Vagina (tissue), 2 donors: Measurements from ENCODE around the gene SLC26A2.

Experiments
- POLR2A ChIP-seq, 2 donors: fragments of 450-650 bp; IDR thresholded peaks; one replicate each; pipeline ENCODE4 v1.6.1; 2017; ENCODE audit warnings: antibody characterized with exemption in 2 of 2, mild to moderate bottlenecking in 2 of 2, moderate library complexity in 2 of 2
- POLR2AphosphoS5 ChIP-seq, 2 donors: sonication (generic); formaldehyde crosslinking; IDR thresholded peaks; one replicate each; pipeline ENCODE4 v1.9.0; 2017; ENCODE audit warnings: antibody characterized with exemption in 2 of 2, mild to moderate bottlenecking in 2 of 2, low read depth in 1 of 2; ENCODE audit not compliant: insufficient read depth in 1 of 2
- TF ChIP-seq, protein P1 (sequence below), 3 experiments: fragments of 450-650 bp in 2 of 3; fragments of 200-600 bp in 1 of 3; sonication (generic) in 1 of 3; IDR thresholded peaks; one replicate each; pipeline ENCODE4 v1.5.1; 2017 to 2019; ENCODE audit warnings: antibody characterized with exemption in 3 of 3, mild to moderate bottlenecking in 2 of 3, moderate library complexity in 2 of 3

DNA sequence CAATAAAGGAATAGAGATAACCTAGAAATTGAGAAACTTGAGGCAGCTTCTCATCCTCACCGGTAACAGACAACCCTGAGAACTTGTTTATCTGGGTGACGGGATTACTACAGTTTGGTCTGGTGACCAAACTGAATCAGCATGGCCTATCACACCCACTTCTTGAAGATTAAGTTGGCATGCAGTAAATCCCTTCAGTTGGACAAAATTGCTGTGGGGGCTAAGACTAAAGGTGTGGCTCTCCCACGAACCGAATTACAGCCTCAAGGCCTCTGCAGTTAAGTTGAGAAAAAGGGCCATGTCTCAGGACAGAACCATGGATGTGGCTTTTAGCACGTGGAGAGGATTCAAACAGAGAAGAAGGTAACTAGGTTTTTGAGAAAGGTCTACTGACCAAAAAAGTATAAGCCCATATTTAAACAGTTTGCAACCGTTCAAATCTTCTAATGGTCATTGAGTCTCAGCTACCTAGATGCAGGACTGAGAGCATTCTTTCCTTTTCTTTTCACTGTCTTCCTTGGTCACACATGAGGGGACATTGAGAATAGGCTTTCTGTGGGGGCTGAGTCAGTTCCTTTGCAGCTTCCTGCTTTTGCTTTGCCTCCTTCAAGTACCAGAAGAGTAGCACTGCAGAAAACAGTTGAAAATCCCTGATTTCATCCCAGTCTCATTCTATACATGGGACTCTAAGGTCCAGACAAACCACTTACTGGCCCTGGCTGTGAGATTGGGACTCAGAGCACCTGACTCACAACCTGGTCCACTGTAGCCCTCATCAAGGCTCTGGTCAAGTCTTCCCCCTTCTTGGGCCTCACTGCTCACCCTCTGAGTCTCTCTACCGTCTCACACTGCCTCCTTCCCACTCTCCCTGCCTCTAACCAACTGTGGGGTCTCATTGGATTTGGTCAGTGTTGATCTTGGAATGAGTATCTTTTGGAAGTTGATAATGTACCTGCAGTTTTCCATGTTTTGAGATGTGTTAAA lies 46.8 kb upstream of the SLC26A2 start:
- TF ChIP-seq, protein P1, sequence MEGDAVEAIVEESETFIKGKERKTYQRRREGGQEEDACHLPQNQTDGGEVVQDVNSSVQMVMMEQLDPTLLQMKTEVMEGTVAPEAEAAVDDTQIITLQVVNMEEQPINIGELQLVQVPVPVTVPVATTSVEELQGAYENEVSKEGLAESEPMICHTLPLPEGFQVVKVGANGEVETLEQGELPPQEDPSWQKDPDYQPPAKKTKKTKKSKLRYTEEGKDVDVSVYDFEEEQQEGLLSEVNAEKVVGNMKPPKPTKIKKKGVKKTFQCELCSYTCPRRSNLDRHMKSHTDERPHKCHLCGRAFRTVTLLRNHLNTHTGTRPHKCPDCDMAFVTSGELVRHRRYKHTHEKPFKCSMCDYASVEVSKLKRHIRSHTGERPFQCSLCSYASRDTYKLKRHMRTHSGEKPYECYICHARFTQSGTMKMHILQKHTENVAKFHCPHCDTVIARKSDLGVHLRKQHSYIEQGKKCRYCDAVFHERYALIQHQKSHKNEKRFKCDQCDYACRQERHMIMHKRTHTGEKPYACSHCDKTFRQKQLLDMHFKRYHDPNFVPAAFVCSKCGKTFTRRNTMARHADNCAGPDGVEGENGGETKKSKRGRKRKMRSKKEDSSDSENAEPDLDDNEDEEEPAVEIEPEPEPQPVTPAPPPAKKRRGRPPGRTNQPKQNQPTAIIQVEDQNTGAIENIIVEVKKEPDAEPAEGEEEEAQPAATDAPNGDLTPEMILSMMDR (IDR thresholded peaks at IDR 0.05), result no peak
- no peak for TF ChIP-seq POLR2AphosphoS5 (IDR thresholded peaks at IDR 0.05; ENCODE audit: insufficient read depth in 1 of 2, low read depth in 1 of 2)
- TF ChIP-seq POLR2A (IDR thresholded peaks at IDR 0.05), result no peak
